PC-3 (cell line): ENCODE measurements around the gene C19orf47.

ENCODE experiments used
- CTCF ChIP-seq: fragments of 300-600 bp; sonication (generic); conservative IDR thresholded peaks from 2 replicates; pipeline ENCODE4 v1.5.1; 2017; ENCODE audit warnings: antibody characterized with exemption, low read depth, mild to moderate bottlenecking, low read length
- EZH2phosphoT487 ChIP-seq: fragments of 300-600 bp; sonication (generic); IDR thresholded peaks from 2 replicates; pipeline ENCODE4 v1.6.1; 2018; ENCODE audit warnings: mild to moderate bottlenecking, antibody characterized with exemption, low read length, borderline replicate concordance

- no peak for TF ChIP-seq CTCF
- TF ChIP-seq EZH2phosphoT487 = no peak
These were observed 32.3 kb downstream of the C19orf47 start for GRCh38 chr19:40315812-40316470.
